Progenitor cell of endocrine pancreas (in vitro differentiated cells): ENCODE results near the gene STIM2. TPM values are rescaled to one million over a fixed set of nuclear protein-coding genes. Genes with fewer than 3 reads are reported as not detected.
"Not testable (repeated sequence)": the region's sequence is repeated elsewhere in the genome, so short reads cannot be mapped to it uniquely, and the experiment has no call there.

Experiments
- DNase-seq: peaks from one replicate; pipeline ENCODE4 v3.0.0; 2021; ENCODE audit warnings: low spot score; ENCODE audit not compliant: unreplicated experiment
- H3K27ac Mint-ChIP-seq: 2 replicates; pipeline ENCODE4 v1.8.0; 2021; ENCODE audit warnings: mild to moderate bottlenecking, moderate library complexity, mixed read lengths
- H3K27me3 Mint-ChIP-seq: 2 replicates; pipeline ENCODE4 v1.8.0; 2021; ENCODE audit warnings: mixed read lengths
- H3K36me3 Mint-ChIP-seq: 2 replicates; pipeline ENCODE4 v1.8.0; 2022; ENCODE audit warnings: mixed read lengths; ENCODE audit not compliant: insufficient read depth
- H3K4me1 Mint-ChIP-seq: 2 replicates; pipeline ENCODE4 v1.8.0; 2021; ENCODE audit warnings: low read depth, mixed read lengths
- H3K4me3 Mint-ChIP-seq: 2 replicates; pipeline ENCODE4 v1.8.0; 2021; ENCODE audit warnings: low read depth, mild to moderate bottlenecking, moderate library complexity, mixed read lengths
- H3K9me3 Mint-ChIP-seq: 2 replicates; pipeline ENCODE4 v1.8.0; 2021; ENCODE audit warnings: low read depth, mixed read lengths
- CTCF ChIP-seq: fragments of 200-600 bp; sonication (generic); IDR thresholded peaks from one replicate; pipeline ENCODE4 v1.5.0; 2021; ENCODE audit warnings: antibody characterized with exemption, mild to moderate bottlenecking; ENCODE audit not compliant: unreplicated experiment
- long read RNA-seq: library from polyadenylated mRNA; unstranded; transcript quantifications from one replicate; pipeline ENCODE4 v2.0.0, GENCODE V29; 2020
- total RNA-seq: library from RNA; stranded (reverse); gene quantifications from 2 replicates; pipeline ENCODE4 v1.2.1, GENCODE V29; 2021

STIM2 gene
- 48.7 and 49.3 TPM in 2 replicates for total RNA-seq
- long read RNA-seq, partial matches to known transcripts: 3 of 18 reads
- long read RNA-seq, other reads (novel, unspliced or antisense): 15 of 18 reads

DNA sequence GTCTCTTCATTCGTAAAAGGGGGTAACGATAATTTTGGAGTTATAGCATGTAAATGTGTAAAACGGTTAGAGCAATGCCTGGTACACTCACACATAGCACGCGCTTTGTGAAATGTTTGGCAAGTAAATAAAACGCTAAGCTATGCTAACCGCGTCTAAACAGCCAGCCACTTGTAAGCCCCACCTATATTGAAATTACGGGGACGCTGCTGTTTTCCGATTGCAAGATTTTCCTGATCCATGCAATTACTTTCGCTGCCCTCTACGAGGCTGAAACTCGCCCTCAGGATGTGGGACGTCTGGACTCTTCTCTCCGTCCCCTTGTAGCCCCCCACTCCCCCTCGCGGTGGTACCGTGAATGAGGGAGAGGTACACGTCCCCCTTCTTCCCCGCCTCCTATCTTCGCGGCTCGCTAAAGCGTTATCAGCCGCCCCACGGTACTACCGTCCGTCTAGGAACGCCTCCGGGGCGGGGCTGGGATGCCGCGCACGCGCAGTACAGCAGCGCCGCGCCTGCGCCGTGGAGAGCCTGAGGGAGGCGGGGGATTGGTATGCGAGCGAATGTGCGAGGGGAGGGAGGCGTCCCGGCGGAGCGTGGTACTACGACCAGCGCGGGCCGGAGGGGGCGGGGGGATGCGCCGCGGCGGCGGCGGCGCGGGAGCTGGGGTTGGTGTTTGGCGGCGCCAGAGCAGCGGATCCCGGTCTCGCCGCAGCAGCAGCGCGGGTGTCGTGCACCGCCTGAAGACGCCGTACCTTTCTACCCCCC is at the start of gene STIM2:
Gene STIM2, plus strand, starts transcription at position 685 of the 765 bp plus-strand sequence.
- H3K4me1 Mint-ChIP-seq: peaks cover 51% of the 10 kb centered on the region

DNA sequence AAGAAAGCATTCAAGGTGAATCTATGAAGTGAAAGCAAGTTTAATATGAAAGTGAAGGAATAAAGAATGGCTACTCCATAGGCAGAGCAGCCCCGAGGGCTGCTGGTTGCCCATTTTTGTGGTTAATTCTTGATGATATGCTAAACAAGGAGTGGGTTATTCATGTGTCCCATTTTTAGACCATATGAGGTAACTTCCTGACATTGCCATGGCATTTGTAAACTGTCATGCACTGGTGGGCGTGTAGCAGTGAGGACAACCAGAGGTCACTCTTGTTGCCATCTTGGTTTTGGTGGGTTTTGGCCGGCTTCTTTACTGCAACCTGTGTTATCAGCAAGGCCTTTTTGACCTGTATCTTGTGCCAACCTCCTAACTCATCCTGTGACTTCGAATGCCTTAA is 49.1 kb upstream of the STIM2 start:
- DNase-seq, H3K9me3 Mint-ChIP-seq, H3K27me3 Mint-ChIP-seq, H3K4me3 Mint-ChIP-seq, H3K36me3 Mint-ChIP-seq, H3K27ac Mint-ChIP-seq, H3K4me1 Mint-ChIP-seq: not testable (repeated sequence)

More for the DNA sequence above, at the start of gene STIM2:
- Mint-ChIP-seq H3K27me3 (no peaks in the 10 kb centered on the region), H3K9me3 (no peaks in the 10 kb centered on the region), H3K36me3 (no peaks in the 10 kb centered on the region), H3K4me3 (peak within 1 kb of the TSS; percentile 99), H3K27ac (peak within 1 kb of the TSS; percentile 98)
- TF ChIP-seq CTCF: peak; percentile 50
- peak; percentile 99 for DNase-seq

GRCh38 chr4:26812049-26812714 is 48.5 kb upstream of the STIM2 start:
- no peak for DNase-seq
- H3K9me3 Mint-ChIP-seq: no peaks in the 10 kb centered on the region
- H3K27ac Mint-ChIP-seq: no peak overlapping the region
- no peaks in the 10 kb centered on the region for H3K4me1 Mint-ChIP-seq
- TF ChIP-seq CTCF: no peak
- H3K27me3 Mint-ChIP-seq: no peaks in the 10 kb centered on the region
- no peak overlapping the region for H3K4me3 Mint-ChIP-seq
- no peaks in the 10 kb centered on the region for H3K36me3 Mint-ChIP-seq

- no peak overlapping the region for H3K4me3 Mint-ChIP-seq
- no peaks in the 10 kb centered on the region for H3K36me3 Mint-ChIP-seq
- no peaks in the 10 kb centered on the region for H3K9me3 Mint-ChIP-seq
- no peaks in the 10 kb centered on the region for H3K4me1 Mint-ChIP-seq
- no peak overlapping the region for H3K27ac Mint-ChIP-seq
- no peaks in the 10 kb centered on the region for H3K27me3 Mint-ChIP-seq
- TF ChIP-seq CTCF: no peak
- DNase-seq: no peak
Measured at GRCh38 chr4:26813698-26814097, 46.9 kb upstream of the STIM2 start.

DNA sequence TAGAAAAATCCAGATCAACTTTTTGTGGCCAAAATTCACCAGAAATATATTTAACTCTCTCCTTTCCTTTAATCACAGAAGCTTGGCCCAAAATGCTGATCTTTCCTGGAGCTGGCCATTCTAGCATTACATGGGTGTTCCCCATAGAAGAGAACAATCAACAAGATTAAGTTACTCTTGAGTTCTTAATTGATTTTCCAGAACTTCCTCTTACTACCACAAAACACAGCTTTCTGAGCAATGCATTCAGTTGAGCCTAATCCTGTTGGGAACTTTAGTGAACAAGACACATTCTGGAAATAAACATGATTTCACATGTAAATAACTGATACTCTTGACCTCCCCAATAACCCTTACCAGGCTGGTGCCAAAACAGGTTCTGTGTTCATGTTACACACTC is 45.4 kb upstream of the STIM2 start:
- Mint-ChIP-seq H3K4me1 (no peaks in the 10 kb centered on the region), H3K27me3 (no peaks in the 10 kb centered on the region), H3K9me3 (no peaks in the 10 kb centered on the region), H3K27ac (no peak overlapping the region), H3K4me3 (no peak overlapping the region), H3K36me3 (peaks cover 2% of the 10 kb centered on the region)
- TF ChIP-seq CTCF: no peak
- DNase-seq: no peak

GRCh38 chr4:26815706-26816105 is 44.9 kb upstream of the STIM2 start:
- TF ChIP-seq CTCF: no peak
- H3K4me1 Mint-ChIP-seq: no peaks in the 10 kb centered on the region
- no peak overlapping the region for H3K27ac Mint-ChIP-seq
- no peaks in the 10 kb centered on the region for H3K27me3 Mint-ChIP-seq
- DNase-seq: no peak
- H3K36me3 Mint-ChIP-seq: peaks cover 2% of the 10 kb centered on the region
- no peak overlapping the region for H3K4me3 Mint-ChIP-seq
- no peaks in the 10 kb centered on the region for H3K9me3 Mint-ChIP-seq
